KMS-11 (cell line): ENCODE measurements around the gene DLL4.

Source experiments
- H2AFZ ChIP-seq: fragments of 200-600 bp; sonication (generic); 2 replicates; pipeline ENCODE4 v1.6.1; 2016; ENCODE audit warnings: antibody characterized with exemption, mixed run types, low read depth
- H3K27ac ChIP-seq: fragments of 200-600 bp; sonication (generic); 2 replicates; pipeline ENCODE4 v1.6.1; 2016; ENCODE audit warnings: mild to moderate bottlenecking, mixed run types
- H3K27me3 ChIP-seq: fragments of 200-600 bp; sonication (generic); 2 replicates; pipeline ENCODE4 v1.6.1; 2017; ENCODE audit warnings: mild to moderate bottlenecking, low read depth, mixed run types, moderate library complexity; ENCODE audit not compliant: insufficient read depth
- H3K36me3 ChIP-seq: fragments of 200-600 bp; sonication (generic); 2 replicates; pipeline ENCODE4 v1.6.1; 2017; ENCODE audit warnings: mild to moderate bottlenecking, mixed run types; ENCODE audit not compliant: insufficient read depth
- H3K4me1 ChIP-seq: fragments of 200-600 bp; sonication (generic); 2 replicates; pipeline ENCODE4 v1.6.1; 2016; ENCODE audit warnings: mild to moderate bottlenecking, low read depth, mixed run types; ENCODE audit not compliant: poor library complexity, severe bottlenecking
- H3K4me2 ChIP-seq: fragments of 200-600 bp; sonication (generic); 2 replicates; pipeline ENCODE4 v1.7.0; 2016; ENCODE audit warnings: mild to moderate bottlenecking, mixed run types
- H3K4me3 ChIP-seq: fragments of 200-600 bp; sonication (generic); IDR thresholded peaks from 2 replicates; pipeline ENCODE4 v1.6.1; 2017; ENCODE audit warnings: low read depth, low read length, mixed read lengths; ENCODE audit not compliant: insufficient read depth
- H3K79me2 ChIP-seq: fragments of 200-600 bp; sonication (generic); 2 replicates; pipeline ENCODE4 v1.6.1; 2016; ENCODE audit warnings: low read depth, mixed run types; ENCODE audit not compliant: insufficient read depth
- H3K9ac ChIP-seq: fragments of 200-600 bp; sonication (generic); 2 replicates; pipeline ENCODE4 v1.6.1; 2016; ENCODE audit warnings: mild to moderate bottlenecking, mixed run types
- H4K20me1 ChIP-seq: fragments of 200-600 bp; sonication (generic); 2 replicates; pipeline ENCODE4 v1.6.1; 2016; ENCODE audit warnings: mild to moderate bottlenecking, mixed run types; ENCODE audit not compliant: insufficient read depth
- TF ChIP-seq, protein P1 (sequence below): fragments of 200-600 bp; sonication (generic); conservative IDR thresholded peaks from 2 replicates; pipeline ENCODE4 v1.6.1; 2017; ENCODE audit warnings: low read depth, mild to moderate bottlenecking, antibody characterized with exemption, low read length, moderate library complexity, mixed read lengths

The DLL4 gene

GRCh38 chr15:40976819-40977218 is 47.7 kb downstream of the DLL4 start:
- Histone ChIP-seq H3K27ac (no peak overlapping the region), H3K27me3 (no peaks in the 10 kb centered on the region), H3K4me1 (no peaks in the 10 kb centered on the region), H3K4me3 (no peak overlapping the region), H3K4me2 (no peak overlapping the region), H3K9ac (no peak overlapping the region), H4K20me1 (no peaks in the 10 kb centered on the region), H3K36me3 (0 out of 2 replicates have a peak, but pooled peaks cover 3% of the 10 kb centered on the region), H3K79me2 (no peaks in the 10 kb centered on the region), H2AFZ (no peak overlapping the region)
- TF ChIP-seq, protein P1, sequence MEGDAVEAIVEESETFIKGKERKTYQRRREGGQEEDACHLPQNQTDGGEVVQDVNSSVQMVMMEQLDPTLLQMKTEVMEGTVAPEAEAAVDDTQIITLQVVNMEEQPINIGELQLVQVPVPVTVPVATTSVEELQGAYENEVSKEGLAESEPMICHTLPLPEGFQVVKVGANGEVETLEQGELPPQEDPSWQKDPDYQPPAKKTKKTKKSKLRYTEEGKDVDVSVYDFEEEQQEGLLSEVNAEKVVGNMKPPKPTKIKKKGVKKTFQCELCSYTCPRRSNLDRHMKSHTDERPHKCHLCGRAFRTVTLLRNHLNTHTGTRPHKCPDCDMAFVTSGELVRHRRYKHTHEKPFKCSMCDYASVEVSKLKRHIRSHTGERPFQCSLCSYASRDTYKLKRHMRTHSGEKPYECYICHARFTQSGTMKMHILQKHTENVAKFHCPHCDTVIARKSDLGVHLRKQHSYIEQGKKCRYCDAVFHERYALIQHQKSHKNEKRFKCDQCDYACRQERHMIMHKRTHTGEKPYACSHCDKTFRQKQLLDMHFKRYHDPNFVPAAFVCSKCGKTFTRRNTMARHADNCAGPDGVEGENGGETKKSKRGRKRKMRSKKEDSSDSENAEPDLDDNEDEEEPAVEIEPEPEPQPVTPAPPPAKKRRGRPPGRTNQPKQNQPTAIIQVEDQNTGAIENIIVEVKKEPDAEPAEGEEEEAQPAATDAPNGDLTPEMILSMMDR, result no peak

DNA sequence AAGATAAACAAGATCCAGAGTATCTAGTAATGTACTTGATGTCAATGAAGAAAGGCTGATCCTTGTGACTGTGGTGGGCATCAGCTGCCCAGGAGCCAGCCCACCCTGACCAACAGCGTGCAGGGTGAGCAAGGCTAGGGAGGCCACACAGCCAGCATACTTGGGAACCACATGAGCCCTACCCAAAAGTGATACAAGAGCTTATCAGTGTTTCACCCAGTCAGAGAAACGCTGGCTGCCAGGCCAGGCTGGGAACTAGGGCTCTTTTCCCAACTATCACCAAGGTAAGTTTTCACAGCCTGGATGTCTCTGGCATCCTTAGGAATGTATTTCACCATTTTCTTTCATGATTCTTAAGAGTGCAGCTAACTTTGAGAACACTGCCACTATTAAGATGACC is 49.0 kb downstream of the DLL4 start:
- Histone ChIP-seq H3K79me2 (no peaks in the 10 kb centered on the region), H4K20me1 (no peaks in the 10 kb centered on the region), H2AFZ (no peak overlapping the region), H3K27ac (no peak overlapping the region), H3K4me3 (no peak overlapping the region), H3K27me3 (no peaks in the 10 kb centered on the region), H3K9ac (no peak overlapping the region), H3K4me1 (no peaks in the 10 kb centered on the region), H3K36me3 (0 out of 2 replicates have a peak, but pooled peaks cover 3% of the 10 kb centered on the region), H3K4me2 (no peak overlapping the region)
- TF ChIP-seq, protein P1, result no peak

DNA sequence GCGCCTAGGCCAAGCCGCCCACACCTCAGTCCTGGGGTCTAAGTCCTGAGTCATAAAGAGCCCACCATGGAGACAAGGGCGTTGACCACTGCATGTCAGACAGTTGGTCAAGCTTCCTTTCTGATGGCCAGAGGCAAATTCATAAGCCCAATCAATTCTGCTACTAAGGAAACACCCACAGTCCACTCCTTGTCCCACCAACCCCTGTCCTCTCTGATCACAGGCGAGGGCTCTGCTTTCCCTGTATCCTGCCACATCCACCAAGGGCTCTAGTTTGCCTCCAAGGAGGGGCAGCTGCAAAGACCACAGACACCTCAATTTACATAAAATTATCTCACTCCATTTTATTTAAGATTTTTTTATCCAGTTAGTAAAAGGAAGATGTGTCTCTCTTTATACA is 49.4 kb downstream of the DLL4 start:
- Histone ChIP-seq H3K27ac (no peak overlapping the region), H4K20me1 (no peaks in the 10 kb centered on the region), H3K36me3 (0 out of 2 replicates have a peak, but pooled peaks cover 3% of the 10 kb centered on the region), H2AFZ (no peak overlapping the region), H3K4me1 (no peaks in the 10 kb centered on the region), H3K79me2 (no peaks in the 10 kb centered on the region), H3K4me2 (no peak overlapping the region), H3K4me3 (no peak overlapping the region), H3K9ac (no peak overlapping the region), H3K27me3 (no peaks in the 10 kb centered on the region)
- TF ChIP-seq, protein P1, result no peak

- no peak overlapping the region for H3K4me2 ChIP-seq
- no peaks in the 10 kb centered on the region for H3K27me3 ChIP-seq
- no peak overlapping the region for H3K4me3 ChIP-seq
- H3K4me1 ChIP-seq, result no peaks in the 10 kb centered on the region
- H3K36me3 ChIP-seq, result peaks cover 10% of the 10 kb centered on the region; the same call in 1 of the 2 replicates
- TF ChIP-seq, protein P1, result no peak
- H3K9ac ChIP-seq, result no peak overlapping the region
- H3K27ac ChIP-seq, result no peak overlapping the region
- no peak overlapping the region for H2AFZ ChIP-seq
- no peaks in the 10 kb centered on the region for H4K20me1 ChIP-seq
- H3K79me2 ChIP-seq, result no peaks in the 10 kb centered on the region
Measured at GRCh38 chr15:40981186-40981585, 52.0 kb downstream of the DLL4 start.

GRCh38 chr15:40982855-40983254 is 53.7 kb downstream of the DLL4 start:
- peaks cover 13% of the 10 kb centered on the region; the same call in 1 of the 2 replicates for H3K36me3 ChIP-seq
- H3K4me3 ChIP-seq, result no peak overlapping the region
- no peaks in the 10 kb centered on the region for H3K79me2 ChIP-seq
- H2AFZ ChIP-seq, result no peak overlapping the region
- no peaks in the 10 kb centered on the region for H3K27me3 ChIP-seq
- H3K27ac ChIP-seq, result no peak overlapping the region
- no peaks in the 10 kb centered on the region for H3K4me1 ChIP-seq
- H3K9ac ChIP-seq, result no peak overlapping the region
- TF ChIP-seq, protein P1, result no peak
- H3K4me2 ChIP-seq, result no peak overlapping the region
- no peaks in the 10 kb centered on the region for H4K20me1 ChIP-seq
